Activated T-cell treated with anti-CD3 and anti-CD28 coated beads for 24 hours (primary cell): Measurements from ENCODE around the gene ADAM22.

Experiments used
- DNase-seq: peaks from one replicate; pipeline ENCODE4 v3.0.0-alpha.2; 2020; ENCODE audit warnings: low read depth

Gene ADAM22

DNA sequence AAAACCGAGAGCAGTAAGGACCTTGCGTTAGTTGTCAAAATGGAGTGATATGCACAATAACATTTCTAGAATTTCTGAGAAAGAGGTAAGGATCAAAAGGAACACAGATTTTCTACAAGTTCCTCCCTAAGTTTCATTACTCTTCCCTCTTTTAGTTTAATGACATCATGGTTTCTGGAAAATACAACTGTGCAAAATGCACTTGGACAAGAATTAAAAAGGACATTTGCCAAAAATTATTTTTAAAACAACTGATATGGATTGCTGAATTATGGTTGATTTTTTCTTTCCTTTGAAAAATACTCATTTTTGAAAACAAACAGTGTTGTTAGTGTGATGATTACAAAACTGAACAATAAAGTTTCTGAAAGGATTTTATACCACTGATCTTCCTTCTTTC, 233.7 kb downstream of the ADAM22 start:
- DNase-seq, result no peak

GRCh38 chr7:88169717-88170320, 235.8 kb downstream of the ADAM22 start:
- DNase-seq, result no peak

DNA sequence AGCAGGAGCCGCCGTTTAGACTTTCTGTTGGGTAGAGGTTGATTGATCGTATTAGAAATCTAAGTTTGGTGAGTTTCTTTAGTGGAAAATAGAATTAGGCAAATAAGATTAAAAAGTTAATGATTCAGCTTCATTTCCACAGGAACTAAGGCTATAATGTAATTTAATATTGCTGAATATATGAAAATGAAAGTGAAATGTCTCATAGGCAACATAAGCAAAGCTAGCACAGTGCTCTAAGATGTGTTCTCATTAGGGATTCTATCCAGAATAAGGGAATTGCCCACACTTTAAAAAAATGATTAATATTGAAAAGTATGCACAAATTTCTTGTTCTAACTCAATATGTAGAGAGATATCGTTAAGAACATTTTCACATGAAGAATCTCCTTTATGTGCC, 238.8 kb downstream of the ADAM22 start:
- no peak for DNase-seq

GRCh38 chr7:88176190-88176589, 242.1 kb downstream of the ADAM22 start:
- DNase-seq, result no peak

DNA sequence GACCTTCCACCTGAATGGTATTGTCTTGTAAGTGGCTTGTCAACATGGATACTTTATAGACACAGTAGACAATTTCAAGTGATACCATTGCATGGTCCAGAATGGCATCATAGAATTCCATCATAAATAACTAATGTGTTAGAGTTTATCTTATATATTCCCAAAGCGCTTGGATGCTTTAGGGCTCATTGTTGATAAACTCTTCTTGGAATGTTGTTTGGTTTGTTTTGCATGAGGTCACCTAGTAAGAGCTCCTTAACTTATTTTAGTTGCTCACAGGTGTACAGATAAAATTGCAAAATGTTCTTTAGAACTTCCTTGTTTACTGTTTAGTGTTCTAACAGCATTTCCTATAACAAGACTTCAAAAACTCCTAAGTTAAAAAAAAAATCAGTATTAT, 249.0 kb downstream of the ADAM22 start:
- no peak for DNase-seq

DNA sequence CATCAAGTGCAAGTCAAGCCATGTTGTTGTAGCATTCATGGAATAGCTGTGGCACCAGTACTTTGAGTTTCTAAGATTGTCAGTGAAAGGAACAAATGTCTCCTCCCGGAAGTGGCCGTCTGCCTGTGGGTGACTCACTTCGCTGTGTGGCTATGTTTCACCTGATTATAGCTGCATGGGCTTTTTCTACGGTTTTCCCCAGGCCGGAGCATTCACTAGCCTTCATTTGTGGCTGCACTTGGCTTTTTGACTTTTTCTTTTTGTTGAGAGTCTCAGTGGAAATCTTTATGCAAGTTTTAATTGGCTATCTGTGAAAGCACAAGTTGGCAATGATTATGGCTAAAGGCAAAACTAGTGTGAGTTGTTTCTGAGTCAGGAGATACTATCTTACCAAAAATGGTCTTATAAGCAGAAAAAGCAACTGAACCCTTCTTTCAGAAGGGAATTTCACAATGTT, 250.8 kb downstream of the ADAM22 start:
- no peak for DNase-seq

GRCh38 chr7:88185650-88186049, 251.6 kb downstream of the ADAM22 start:
- DNase-seq, result no peak

DNA sequence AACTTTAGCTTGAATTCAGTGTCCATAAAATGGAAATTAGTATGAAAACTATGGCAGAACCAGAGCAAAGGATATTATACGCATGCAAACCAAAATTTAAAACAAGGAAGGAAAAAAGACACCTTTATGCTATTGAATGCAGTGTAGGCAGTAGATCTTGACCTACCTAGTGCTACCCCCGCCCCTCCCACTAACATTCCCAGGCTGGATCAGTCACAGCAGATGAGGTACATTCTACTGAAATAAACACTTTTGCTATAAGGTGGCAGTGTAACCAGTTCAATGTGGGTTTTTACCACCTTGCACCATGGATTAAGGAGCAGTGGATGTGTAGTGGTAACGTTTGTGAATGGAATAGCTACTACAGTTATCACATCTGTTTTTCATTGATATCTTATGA, 257.9 kb downstream of the ADAM22 start:
- DNase-seq, result no peak

DNA sequence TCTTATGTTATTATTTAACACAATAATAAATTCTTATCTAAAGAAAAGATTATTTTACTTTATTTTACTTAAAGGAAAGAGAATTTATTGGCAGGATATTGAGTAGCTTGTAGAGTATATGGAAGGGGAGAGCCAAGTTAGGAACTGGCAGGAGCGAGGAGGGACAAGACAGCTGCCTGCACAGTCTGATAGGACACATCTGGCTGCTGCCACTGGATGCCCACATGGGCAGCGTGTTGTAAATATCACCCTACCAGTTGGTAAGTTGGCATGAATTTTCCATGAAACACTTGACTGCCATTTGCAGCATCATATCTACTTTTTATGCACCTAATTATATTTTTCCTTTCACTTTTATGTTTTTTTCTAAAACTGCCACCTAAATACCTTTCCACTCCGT, 266.2 kb downstream of the ADAM22 start:
- no peak for DNase-seq

DNA sequence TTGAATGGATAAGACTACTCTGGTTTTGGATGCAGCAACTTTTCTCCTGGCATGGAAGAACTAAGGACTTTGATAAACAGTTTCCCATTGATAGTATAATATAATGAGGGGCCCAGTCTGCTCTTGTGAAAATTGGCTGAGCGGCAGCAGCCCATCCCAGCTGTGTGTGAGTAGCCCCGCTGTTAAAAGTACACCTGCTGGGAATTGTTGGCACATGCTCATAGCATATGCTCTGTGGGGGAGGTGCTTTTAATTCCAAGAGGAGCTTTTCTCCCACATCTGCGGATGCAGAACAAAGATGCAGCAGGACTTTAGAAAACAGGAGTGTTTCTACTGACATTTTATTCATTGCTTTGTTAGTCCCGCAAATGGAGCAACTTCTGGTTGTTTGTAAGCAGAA, 266.7 kb downstream of the ADAM22 start:
- DNase-seq, result no peak

DNA sequence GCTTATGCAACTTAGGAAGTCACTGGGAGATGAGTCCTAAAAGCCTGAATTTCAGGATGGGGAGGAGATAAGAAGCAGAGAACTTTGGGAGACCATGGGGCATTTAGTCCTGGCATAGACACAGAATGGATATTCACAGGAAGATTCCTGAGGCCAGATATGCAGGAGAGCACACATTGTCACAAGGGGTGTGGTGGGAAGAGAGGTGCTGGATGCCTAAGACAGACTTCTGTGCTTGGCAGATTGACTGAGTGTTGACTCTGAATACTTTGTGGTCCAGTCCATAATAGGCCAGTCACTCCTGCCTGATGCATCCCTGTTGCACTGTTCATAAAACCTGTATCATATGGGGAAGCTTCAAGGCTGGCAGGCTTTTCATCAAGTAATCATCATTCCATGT, 267.3 kb downstream of the ADAM22 start:
- DNase-seq, result no peak

DNA sequence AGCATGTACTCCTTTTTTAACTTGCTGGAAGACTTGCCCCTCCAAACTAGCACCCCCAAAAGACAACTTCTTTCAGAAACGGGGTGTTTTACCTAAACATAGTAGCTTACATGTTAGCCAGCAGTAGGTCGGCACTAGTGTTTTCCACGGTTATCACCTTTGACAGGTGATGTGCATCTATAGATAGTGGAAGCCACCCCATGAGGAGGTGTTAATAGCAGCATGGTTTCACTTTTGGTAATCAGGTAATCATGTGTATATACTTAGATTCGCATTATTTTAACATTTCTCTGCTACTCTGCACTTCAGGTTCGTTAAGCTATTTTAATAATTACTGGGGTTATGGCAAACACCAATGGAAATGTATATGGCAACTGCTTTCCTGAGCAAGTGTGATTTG, 268.2 kb downstream of the ADAM22 start:
- DNase-seq, result no peak

GRCh38 chr7:88202799-88203198, 268.7 kb downstream of the ADAM22 start:
- no peak for DNase-seq

DNA sequence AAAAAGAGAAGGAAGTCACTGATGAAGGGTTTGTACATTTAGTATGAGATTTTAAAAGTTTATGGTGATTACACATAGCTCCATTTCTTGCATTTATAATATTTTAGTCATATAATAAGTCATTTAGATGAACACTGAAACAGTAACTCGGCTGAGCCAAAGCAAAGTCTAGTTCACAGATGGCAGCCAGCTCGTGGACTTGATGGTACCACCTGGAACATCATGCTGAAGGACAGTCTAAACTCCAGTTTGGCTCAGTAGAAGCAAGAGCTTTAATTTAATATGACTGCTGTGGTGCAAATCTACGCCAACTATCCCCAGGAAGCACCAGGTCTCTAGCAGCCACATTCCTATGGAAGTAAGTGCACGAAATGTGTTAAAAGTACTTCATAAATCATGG, 269.4 kb downstream of the ADAM22 start:
- DNase-seq, result no peak

DNA sequence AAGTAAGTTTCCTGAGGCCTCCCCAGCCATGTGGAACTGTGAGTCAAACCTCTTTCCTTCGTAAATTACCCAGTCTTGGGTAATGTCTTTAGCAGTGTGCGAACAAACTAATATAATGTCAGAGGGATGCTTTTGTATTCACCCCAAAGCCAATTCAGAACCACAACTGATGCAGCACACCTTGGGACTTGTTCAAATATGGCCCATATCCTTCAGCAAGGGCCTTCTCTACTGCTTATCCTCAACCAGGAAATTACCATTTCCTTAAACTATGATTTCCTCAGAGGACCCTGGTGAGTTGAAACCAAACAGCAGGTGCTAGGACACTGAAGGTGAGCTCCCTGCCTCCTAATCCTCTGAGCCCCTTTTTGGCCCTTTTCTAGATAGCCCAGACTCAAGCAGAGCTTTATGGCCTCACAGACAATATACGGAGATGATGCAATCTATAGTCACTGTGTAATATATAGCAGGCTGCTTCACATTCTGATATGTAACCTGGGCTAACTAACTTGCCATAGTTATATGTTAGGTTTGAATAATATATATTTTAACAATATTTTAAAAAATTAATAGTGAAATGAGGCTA, 270.6 kb downstream of the ADAM22 start:
- no peak for DNase-seq

- DNase-seq, result no peak
Observed at GRCh38 chr7:88205179-88205578, 271.1 kb downstream of the ADAM22 start.

- no peak for DNase-seq
Observed at GRCh38 chr7:88206254-88206653, 272.2 kb downstream of the ADAM22 start.

DNA sequence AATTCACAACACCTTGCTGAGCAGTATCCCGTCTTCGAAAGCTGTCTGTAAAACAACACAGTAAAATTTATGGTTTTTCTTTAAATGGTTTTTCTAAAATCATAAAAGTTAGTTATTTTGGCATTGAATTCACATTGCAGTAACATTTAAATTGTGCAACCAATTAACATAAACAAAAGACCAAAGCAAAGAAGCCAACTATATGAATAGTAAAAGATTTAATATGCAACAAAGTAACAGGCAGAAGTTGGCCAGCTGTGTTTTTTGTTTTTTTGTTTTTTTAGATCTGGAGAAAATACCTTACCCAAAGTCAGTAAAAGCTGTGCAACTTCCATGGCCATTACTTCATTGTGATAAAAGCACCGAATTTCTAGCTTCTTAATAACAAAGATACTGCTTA, 274.5 kb downstream of the ADAM22 start:
- no peak for DNase-seq

- no peak for DNase-seq
Observed at GRCh38 chr7:88212918-88213317, 278.9 kb downstream of the ADAM22 start.

DNA sequence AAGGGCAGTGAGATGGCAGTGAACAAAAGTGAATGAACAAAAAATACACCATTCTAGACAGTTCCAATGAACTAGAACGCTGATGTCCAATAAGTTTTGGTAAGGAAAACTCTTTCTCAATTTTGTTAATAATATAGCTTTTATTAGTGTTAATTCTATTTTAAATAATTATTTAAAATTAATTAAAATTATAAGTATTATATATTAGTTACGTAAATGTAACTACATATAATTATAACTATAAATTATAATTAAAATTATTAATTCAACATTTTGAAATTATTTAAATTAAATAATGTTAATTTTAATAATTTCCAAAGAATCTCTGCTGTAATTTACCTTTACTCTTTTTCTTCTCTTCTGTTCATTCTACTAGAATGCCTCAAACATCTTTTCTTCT, 280.4 kb downstream of the ADAM22 start:
- no peak for DNase-seq

GRCh38 chr7:88215295-88215694, 281.2 kb downstream of the ADAM22 start:
- DNase-seq, result no peak

DNA sequence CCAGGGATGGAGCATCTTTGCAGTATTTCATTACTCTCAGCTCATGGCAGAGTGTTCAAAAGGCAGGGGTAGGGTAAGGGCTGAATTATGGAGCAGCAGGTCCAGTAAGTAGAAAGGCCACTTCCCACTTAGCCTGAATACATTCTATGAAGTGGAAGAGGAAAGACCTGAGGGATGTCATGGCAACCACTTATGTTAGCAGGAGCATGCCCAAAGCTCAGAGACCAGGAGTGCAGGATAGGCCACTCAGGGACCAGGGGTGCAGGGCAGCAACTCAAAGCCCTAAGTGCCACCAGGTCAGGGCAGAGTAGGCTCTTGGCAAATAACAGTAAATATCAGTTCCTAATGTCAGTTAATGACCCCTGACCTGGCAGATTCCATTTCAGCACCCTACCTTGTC, 282.2 kb downstream of the ADAM22 start:
- DNase-seq, result no peak

DNA sequence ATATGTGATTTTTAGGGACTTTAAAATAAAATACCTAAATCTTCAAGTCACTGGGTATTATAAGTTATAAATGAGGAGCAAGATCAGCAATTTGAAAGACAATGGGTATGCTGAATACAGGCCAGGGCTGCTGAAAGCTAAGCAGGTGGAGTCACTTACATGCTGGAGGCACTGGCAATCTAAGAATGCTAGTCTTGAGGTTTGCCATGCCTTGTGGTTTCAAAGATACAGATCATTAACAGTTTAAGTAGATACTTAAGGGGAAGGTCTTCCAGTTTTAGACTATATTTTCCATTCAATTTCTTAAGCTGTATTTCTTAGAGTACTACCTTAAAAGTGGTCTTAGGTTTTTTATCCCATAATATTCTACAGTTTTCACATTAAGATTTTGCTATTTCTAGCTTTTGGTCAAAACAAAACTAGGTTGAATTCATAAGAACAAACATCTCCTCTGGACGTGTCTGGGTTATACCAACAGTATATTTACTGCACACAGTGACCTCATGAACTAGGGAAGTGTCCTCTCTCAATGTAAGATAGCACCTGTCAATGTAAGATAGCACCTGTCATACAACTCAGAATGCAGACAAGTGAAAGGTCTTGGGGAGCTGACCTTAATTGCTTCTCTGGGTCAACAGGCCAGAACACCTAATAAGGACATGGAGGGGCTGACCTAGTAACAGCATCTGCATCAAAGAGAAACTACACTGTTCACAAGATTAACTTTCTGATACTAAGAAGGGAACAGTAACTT, 283.8 kb downstream of the ADAM22 start:
- no peak for DNase-seq

GRCh38 chr7:88218429-88218745, 284.3 kb downstream of the ADAM22 start:
- no peak for DNase-seq
